NCI-H446 treated with DMSO at 0.1 percent for 48 hours (cell line): ENCODE measurements around the gene PLSCR1.
"Not testable (repeated sequence)": the region's sequence is repeated elsewhere in the genome, so short reads cannot be mapped to it uniquely, and the experiment has no call there.

ENCODE experiments used
- DNase-seq: peaks from one replicate; lab custom pipeline; 2025; lab: John Stamatoyannopoulos, UW

Gene PLSCR1

DNA sequence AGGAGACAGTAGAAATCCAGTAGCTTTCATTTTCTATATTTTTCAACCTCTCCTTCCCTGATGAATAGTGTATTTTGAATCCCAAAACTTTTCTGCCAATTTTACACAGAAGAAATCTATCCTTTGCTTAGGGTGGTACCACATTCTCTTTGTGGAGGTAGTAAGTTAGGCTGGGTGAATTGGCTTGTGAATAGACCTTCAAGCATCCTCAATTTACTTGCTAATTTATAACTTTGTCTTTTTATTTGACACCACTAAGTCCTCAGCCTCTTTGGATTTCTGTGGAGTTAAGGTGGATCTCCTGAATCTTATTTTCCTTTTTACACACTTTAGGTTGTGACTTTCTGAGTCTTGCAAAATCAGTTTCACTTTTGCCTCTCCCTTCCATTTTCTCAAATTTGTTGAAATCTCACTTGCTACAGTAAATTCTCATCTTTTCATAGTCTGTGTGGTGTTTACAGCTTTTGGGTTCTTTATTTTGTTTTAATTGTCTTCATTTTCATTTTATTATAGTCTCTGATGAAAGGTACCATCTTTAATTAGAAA, 5.7 kb upstream of the PLSCR1 start:
- DNase-seq = no peak

DNA sequence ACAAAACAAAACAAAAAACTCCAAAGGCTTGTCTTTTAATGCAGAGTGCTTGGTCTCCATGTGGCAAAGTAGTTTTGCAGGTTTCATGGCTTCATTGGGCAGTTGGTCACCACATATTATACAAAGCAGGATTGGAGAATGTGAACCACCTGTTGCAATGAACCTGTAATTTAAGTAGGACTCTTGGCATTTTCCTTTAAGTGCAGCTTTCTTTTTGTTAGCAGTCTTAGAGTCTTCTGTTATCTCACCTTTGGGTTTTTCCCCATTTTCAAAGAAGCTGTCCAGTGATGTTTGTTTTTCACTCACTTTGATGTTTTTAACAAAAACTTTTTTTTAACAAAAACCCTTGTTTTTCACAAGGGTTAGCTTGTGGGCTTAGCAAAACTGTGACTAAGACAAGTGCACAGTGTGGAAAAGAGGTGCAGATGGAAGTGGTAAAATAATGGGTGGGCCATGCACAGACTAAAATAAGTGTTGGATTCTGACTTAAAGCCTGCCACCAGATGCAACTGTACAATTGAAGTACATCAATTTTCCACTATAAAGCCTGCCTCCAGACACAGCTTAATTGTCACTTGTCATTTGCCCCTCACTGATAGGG, 2.9 kb upstream of the PLSCR1 start:
- DNase-seq = no peak

DNA sequence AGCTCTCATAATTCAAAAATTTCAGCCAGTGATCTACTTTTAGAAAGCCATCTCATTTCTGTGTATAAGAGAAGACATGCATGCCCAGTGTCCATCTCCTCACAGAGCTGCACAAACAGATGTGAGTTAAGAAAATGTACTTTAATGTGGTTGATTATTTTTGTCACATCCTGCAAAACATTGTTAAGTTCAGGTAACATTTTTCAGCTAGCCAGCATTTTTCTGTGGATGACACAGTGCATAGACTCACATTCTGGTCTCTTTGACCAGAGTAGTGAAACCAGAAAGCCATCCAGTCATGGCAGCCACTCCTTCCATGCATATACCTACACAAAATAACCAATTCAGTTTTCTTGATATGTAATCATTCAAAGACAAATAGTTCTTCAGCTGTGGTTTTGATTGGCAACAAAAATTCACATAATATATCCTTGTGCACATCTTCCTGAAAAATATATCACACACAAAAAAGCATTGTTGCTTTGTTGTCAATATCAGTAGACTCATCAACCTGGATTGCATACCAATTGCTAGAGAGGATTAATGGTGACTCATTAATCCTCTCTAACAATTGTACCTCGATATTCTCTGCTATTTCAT, 2.1 kb upstream of the PLSCR1 start:
- DNase-seq = no peak

DNA sequence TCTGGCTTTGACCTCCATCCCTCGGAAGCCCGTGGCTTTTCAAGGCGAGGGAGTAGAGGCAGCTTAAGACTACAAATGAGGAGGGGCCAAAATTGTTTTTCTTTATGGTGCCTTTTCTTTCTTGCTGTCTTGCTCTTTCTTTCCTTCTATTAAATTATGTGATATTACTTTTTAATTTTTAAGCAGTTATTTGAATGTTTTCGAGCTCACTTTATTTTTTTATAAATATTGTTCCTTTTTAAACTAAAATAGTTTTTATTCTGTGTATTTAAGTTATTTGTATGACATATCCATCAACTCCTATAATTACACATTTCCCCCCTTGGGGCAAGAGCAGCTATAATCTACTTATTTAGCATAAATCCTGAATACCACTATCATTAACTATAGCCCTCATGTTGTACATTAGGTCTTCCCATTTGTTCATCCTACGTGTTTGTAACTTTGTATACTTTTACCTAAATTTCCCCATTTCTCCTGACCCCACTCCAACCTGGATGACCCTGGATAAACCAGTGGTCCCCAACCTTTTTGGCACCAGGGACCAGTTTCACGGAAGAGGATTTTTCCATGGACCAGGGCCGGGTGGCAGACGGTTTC, 622 bp upstream of the PLSCR1 start:
- no peak for DNase-seq

DNA sequence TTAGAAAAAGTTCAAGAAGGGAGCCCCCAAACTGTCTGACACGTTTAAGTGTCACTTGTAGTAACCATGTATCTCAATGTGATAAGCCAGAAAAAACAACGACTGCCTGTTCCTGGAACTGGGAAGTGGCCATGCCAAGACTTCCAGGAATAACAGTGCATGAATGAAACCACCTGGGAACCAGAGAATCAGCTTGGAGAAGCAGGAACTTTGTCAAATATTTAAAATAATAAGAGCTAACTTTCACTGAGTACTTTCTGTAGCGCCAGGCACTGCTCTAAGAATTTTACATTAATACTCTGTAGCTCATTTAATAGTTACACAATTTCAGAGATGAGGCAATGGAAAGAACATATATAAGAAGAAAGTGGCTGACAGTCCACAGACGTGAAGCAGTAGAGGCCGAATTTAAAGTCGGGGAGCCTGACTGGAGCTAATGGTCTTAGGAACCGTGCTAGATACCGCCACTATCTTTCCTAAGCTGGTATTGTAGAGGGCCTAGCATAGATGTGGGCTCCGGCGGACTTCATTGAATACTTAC, 876 bp downstream of the PLSCR1 start:
- no peak for DNase-seq

DNA sequence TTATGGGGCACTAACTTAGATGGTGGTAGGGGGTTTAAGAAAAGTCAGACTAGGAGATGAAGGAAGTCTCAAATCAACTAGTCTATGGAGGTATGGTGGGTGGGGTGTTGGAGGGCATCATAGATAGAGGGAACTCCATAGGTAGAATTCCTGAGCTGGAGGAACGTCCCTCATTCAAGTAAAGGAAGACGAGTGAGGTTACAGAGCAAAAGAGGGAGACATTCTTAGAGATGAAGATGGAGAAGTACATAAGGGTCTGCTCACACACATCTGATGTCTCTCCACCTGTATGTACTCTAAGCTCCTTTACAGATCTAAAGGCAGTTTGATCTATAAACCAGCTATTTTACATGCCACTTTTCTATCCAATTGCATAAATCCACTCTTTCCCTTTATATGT, 1.4 kb downstream of the PLSCR1 start:
- no peak for DNase-seq

DNA sequence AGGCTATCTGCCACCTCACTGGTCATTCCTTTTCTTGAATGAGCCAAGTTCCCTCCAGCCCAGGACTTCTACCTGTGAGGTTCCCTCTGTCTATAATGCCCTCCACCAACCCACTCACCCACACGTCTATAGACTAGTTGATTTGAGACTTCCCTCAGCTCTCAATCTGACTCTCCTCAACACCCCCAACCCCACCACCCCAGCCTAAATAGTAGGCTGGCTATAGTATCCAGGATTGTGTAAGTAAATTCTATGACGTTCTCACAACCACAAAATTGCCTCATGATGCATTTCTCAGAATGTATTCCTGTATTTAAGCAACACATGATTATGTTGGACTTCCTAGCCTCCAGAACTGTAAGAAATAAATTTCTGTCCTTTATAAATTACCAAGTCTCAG, 2.2 kb downstream of the PLSCR1 start:
- no peak for DNase-seq

DNA sequence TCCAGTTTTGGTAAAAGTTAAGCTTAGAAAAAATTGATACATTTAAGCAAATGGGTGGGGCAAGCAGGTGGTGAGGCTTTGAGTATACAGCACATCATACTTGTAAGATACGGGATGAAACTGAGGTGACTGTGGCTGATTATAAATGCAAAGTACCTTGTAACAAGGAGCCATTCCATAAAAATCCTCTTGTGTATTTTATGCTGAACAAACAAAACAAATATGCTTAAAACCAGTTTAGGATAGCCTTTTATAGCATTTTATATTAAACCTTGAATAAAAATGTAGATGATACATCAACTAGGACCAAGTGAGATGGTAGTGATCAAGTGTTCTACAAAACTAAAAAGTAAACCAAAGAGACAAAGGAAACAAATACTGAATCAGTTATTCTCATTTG, 3.4 kb downstream of the PLSCR1 start:
- no peak for DNase-seq

DNA sequence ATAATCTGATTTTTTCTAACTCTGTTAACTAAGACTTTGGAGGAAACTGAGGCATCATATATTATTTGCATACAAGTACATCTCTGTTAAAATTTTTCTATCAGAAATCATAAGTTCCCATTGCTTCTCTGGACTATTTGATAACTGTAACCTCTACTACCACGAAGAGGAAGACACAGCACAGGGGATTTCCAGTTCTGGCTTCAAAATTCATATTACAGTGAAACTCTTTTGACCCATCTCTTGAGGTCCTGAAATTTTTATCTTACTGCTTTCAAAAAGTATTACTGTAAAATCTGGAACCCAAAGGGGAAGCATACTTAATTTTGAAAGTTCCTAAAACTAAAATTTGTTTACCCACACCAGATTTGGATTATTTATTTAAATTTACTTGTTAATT, 4.2 kb downstream of the PLSCR1 start:
- DNase-seq = no peak

DNA sequence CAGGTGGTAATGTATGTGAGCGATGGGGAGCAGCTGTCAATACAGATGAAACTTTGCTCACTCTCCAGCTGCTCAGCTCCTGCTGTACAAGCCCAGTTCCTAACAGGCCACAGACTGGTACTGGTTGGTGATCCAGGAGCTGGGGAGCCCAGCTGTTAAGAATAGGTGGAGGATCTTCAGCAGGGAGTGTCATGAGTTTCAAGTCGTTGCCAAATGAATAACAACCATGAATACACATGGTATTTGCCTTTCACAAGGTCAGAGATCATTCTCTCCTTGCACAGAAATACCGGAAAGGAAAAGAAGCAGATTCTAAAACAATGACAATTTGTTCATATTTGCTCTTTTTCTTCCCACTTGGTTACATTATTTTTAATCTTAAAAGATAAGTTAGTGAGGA, 5.1 kb downstream of the PLSCR1 start:
- DNase-seq = no peak

DNA sequence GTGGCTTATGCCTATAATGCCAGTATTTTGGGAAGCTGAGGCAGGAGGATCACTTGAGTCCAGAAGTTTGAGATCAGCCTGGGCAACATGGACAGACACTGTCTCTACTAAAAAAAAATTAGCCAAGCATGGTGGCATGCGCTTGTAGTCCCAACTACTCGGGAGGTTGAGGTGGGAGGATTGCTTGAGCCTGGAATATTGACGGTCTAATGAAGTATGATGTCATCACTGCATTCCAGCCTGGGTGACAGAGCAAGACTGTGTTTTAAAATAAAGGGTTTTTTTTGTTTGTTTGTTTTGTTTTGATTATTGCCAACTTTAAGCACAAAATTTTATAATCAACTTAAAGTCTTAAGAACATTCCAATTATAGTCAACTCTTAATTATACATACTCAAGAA, 6.8 kb downstream of the PLSCR1 start:
- DNase-seq = no peak

DNA sequence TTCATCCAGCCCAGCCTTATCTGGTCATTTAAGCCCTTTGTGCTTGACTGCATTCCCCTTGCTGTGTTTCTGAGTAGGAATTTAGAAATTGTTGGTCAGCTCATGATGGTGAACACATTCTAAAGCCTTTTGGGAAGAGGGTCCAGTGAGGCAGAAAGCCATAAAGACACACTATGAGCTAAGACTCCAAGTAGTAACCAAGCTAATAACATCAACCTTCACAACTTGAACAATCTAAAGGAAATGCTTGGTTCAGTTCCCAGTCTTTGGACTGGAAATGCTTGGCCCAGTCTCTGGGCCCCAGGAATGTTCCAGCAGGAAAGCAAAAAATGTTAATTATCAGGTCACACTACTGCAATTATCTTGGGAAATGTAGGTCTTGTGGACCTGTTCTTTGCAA, 7.7 kb downstream of the PLSCR1 start:
- no peak for DNase-seq

DNA sequence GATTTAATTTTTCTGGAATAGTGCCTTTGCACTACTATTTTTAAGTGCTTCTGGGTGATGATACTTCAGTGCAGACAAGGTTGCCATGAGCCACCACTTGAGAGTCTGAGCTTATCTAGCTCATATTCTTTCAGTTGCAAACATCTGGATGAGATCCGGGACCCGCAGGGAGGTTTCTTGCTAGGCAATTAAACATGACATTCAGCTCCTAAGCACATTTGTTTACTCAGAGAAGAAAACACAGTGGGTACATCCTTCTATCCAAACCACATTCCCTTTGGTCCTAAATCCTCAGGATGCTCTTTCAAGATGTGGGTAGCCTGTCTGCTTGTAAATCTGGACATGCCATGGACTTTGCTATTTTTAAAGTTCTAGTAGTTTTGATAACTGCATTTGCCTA, 12.0 kb downstream of the PLSCR1 start:
- no peak for DNase-seq

DNA sequence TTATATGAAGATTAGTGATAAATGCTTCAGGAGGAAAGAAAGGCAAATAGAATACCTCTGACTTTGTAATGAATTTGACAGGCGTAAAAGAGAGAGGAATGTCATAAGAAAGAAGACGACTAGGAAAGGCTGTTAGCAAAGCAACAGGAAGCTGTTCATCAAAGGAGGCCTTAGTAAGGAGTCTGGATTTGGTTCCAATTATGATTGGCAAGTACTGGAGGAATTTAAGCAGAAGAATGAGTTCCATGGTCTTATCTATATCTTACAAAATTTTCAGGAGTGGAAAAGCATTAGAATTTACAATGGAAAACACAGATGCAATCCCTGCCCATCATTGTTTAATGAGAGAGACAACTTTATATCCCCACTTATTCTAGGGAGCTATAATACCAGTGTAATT, 13.8 kb downstream of the PLSCR1 start:
- DNase-seq = no peak

DNA sequence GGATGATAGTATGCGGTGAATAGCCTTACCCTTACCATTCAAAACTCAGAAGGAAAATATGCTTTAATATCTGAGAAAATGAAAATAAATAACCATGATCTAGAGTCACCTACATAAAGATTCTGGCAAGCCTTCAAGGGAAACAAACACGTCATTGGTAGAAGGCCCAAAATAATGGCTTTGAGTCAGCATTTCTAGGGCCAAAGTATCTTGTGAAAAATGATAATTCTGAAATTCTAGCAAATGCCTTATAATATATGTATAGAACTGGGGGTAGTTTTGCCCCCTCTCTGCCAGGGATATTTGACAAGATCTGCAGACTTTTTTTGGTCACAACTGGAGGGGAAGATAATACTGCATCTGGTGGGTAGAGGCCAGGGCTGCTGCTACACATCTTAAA, 15.4 kb downstream of the PLSCR1 start:
- DNase-seq = no peak

DNA sequence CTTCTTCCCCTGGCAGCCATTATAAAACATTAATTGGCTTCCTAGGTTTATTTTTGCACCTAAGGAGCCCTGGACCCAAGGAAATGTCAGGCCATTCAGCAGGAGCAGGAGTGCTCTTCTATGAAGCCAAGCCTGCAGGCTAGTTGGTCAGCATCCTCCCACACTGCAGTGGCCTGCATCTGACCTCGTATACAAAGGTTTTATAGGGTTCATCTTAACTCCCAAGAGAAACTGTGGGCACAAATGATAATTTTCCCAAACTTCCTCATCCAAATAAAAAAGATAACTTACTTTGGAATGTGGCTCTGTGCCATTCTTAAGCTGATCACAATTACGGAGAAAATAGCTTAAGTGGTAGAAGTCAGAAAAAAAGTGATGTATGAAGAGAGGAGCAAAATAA, 19.4 kb downstream of the PLSCR1 start:
- no peak for DNase-seq

DNA sequence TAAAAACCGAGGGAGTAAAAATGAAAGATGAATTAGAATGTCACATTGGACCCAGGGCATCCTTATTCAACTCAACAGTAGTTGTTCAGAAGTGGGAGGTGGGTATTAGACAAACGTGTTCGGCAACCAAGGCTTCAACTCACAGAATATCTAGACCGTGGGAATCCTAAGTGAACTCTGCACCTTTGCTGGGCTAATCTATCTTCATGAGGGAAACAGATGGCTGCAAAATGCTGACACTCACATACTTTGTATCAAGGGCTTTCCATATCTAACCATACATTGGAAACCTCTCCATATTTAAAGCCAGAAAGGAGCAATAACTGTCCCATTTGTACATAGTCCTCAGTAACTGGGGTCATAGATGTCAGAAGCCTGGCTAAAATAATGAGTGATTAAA, 20.9 kb downstream of the PLSCR1 start:
- no peak for DNase-seq

DNA sequence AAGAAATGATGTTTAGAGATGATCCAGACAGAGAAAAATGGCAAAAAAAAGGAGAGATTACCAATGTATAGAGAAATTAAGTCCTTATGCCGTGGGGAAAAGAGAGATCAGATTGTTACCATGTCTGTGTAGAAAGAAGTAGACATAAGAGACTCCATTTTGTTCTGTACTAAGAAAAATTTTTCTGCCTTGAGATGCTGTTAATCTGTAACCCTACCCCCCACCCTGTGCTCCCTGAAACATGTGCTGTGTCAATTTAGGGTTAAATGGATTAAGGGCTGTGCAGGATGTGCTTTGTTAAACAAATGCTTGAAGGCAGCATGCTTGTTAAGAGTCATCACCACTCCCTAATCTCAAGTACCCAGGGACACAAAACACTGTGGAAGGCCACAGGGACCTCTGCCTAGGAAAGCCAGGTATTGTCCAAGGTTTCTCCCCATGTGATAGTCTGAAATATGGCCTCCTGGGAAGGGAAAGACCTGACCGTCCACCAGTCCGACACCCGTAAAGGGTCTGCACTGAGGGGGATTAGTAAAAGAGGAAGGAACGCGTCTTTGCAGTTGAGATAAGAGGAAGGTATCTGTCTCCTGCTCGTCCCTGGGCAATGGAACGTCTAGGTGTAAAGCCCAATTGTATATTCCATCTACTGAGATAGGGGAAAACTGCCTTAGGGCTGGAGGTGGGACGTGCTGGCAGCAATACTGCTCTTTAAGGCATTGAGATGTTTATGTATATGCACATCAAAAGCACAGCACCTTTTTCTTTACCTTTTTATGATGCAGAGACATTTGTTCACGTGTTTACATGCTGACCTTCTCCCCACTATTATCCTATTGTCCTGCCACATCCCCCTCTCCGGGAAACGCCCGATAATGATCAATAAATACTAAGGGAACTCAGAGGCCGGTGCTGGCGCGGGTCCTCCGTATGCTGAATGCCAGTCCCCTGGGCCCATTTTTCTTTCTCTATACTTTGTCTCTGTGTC, 21.9 kb downstream of the PLSCR1 start:
- DNase-seq = not testable (repeated sequence)

DNA sequence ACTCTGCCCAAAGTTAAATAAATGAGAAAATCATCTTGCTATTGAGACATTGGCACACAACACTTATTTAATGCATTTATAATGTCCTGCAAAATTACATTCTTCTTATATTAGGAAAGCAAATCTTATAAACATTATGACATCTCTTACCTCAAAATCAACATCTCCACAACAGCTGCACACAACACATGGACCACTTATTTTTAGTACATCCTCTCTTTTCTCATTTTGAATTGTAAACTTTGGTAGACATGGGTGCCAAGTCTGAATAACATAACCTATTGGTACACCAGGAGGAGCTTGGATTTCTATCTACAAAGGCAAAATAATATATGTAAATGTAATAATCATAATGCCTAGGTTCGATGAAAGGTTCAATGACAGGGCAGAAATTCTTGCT, 23.0 kb downstream of the PLSCR1 start:
- DNase-seq = no peak

DNA sequence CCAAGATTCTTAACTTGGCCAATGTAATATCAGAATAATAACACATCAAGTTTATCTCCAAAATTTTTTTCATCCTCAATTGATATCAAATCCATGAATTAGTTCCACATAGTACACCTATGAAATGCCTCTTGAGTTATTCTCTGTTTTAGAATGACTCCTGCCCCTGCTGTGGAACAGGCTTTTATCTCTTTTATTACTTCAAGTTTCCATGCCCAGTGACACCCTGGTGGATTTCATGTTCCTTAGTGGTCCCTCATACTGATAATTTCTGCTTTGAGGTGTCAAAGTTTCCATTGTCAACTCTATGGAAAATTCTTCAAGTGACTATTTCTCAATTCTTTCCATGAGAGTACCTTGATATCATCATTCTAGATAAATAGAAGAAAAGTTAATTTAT, 24.6 kb downstream of the PLSCR1 start:
- no peak for DNase-seq

DNA sequence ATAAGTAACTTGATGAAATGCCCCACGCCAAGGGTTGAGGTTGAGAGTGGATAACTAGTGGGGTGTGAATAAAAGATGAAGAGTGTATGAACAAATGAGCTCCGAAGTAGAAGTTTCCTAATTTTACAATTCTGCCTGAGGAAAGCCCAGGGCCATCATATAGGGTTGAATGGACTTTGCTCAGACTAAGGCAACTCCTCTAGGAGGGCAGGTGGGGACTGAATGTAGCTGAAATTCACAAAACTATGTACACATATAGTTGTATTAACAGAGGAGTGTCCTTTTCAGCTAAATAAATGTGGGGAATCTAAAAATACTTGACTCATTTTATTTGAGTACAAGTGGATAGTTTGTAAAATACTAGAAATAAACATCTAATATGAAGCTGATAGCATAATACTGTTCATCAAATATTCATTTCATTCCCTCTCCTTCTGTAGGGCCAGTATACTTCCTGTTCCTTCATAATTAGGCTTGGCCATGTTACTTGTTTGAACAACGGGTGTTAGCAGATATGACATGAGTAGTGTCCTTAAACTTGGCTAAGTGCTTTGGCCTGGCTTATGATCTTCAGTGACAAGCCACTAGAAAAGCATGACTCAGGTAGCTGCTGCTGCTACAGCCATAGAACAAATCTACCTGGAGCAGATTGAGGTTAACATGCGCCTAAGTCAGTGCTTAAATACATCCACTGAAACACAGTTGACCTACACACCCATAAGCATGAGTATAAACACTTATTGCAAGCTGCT, 26.5 kb downstream of the PLSCR1 start:
- DNase-seq = no peak
